CD1c-positive myeloid dendritic cell (primary cell): ENCODE measurements around the gene WDR43.
"Not testable (repeated sequence)": the region's sequence is repeated elsewhere in the genome, so short reads cannot be mapped to it uniquely, and the experiment has no call there.

Source experiments
- DNase-seq: peaks from one replicate; pipeline ENCODE4 v3.0.0-alpha.2; 2016; ENCODE audit errors: extremely low spot score

Gene WDR43

DNA sequence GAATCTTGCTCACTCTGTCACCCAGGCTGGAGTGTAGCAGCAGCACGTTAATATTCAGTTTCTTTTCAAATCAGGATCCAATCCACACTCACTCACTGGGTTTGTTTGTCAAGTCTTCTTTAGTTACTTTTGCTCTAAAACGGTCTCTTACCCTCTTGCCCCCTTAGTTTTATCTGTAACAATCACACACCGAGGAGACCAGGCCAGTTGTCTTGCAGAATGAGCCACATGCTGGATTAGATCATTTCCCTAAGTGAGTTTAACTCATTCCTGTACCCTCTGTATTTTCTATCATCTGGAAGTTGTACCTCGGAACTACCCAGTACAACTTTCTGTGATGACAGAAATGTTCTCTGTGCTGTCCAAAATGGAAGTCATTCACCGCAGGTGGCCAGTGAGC, 65.9 kb downstream of the WDR43 start:
- DNase-seq, result no peak

- no peak for DNase-seq
Measured at GRCh38 chr2:28962505-28962904, 68.0 kb downstream of the WDR43 start.

GRCh38 chr2:28970464-28971160, 76.1 kb downstream of the WDR43 start:
- no peak for DNase-seq

DNA sequence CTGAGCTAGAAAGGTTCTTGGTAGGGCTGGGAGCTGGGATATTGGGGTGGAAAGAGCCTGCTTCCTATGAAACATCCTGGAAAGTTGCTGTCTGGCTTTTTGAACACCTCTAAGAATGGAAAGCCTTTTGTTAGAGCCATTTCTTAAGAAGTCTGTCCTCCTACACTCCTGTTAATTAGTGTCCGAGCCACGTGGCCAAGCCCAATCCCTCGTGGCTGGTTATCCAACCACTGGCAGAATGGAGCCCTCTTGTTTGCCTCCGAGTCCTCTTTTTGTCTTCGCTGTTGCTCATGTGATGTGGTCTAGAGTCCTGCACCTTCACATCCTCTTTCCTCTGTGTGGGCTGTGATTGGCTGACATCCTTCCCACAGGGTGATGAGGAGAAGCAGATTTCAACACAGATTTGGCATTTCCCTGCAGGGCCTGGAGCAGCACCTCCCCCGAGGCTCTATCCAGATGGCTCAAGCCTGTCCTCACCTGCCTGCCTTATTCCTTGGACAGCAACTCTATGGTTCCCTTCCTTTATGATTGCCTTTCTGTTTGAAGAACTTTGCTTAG, 78.4 kb downstream of the WDR43 start:
- DNase-seq, result peak; percentile 84

- DNase-seq, result no peak
Measured at GRCh38 chr2:28974252-28974651, 79.8 kb downstream of the WDR43 start.

- DNase-seq, result no peak
Measured at GRCh38 chr2:28975671-28976070, 81.2 kb downstream of the WDR43 start.

- DNase-seq, result no peak
Measured at GRCh38 chr2:28976584-28976983, 82.1 kb downstream of the WDR43 start.

DNA sequence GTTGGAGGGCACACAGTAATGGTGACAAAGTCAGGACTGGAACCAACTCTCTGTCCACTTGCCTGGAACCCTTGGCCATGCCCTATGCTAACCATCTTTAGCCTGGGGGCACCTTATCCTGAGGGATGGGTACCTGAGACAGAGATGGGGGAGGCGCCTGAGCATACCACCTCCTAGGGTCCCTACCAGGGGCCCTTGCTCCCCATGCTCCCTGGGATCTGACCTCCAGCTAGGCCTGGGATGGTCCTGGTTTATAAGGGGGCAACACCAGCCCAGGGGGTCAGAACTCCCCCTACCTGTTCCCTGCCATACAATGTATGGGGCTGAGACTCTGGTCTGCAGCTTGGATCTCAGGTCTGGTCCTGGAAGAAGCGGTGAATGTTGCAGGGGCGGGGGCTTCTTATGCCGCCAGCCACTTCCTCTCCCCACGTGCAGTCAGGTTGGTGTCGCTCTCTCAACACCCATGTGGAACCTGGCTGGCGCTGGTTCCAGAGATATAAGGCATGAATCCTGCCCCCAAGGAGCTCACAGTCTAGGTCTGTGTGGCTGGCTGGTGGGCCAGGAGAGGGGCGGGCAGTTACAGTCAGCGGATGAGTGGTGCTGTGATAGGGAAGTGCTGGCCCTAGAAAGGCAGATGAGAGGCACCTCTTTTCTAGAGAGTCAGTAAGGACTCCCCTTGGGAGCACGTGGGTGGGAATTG, 82.9 kb downstream of the WDR43 start:
- no peak for DNase-seq

- DNase-seq, result not testable (repeated sequence)
Measured at GRCh38 chr2:28978001-28978400, 83.5 kb downstream of the WDR43 start.

DNA sequence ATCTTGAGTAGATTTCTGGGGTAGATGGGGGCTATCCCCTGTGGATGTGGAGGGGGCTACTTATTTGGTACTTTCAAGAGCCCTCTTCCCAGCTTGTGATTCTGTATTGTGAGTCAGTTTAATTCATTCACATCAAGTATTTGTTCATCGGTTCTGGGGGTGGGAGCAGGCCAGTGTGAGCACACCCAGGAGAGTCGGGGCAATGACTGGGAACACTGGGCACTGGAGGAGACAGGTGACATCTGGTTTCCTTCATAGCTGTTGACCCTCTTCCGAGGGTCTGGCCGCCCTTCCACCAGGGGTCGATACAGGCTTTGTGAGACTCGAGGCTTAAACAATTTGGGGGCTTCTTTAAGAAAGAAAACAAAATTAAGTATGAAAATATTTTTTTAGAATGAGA, 84.1 kb downstream of the WDR43 start:
- no peak for DNase-seq

DNA sequence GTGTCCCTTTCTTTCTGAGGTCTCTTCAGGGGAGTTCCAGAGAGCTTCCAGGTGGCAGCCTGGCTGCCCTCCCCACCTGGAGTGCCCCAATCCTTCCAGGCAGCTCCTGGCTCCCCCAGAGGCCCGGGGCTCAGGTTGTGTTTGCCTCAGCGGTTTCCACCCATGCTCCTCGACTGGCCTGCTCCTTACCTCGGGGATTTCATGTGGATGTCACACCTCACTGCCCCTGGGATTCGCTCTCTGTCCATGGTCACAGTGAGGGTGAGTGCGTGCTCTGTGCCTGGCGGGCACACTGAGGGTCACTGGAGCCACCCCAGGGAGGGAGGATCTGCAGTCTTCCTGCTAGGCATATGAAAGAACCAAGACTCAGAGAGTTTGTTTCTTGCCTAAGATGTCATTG, 84.6 kb downstream of the WDR43 start:
- DNase-seq, result no peak

DNA sequence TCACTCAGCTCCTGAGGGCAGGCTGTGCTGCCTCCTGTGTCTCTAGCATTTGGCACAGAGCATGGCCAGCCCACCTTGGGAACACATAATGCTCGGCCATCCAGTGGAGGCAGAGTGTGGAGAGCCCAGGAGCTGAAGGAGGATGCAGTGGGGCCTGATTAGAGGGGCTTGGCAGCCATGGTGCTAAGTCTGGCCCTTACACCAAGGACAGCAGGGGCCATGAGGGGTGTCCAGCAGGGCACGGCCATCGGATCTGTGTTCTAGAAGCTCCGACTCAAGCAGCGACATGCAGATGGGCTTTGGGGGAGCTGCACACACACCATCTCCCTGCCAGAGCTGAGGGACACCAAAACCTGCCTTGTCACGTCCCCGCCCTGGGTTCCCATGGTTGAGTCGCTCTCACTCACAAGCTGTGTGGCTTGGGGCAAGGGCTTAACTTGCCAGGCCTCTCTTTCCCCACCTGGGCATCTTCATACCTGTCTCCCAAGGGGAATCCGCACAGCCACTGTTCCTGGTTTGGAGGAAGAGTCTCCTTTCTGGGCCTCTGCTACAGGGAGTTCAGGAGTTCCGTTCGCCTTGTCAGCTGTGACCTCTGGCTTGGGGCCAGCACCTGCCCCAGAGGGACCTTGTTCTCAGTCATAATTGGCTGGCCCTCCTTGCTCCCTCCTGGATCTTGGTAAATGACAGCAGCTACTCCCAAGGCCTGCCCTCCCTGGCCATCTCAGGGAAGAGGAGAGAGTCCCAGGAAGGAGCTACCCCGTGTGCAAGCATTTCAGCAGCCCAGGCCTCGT, 85.3 kb downstream of the WDR43 start:
- no peak for DNase-seq

DNA sequence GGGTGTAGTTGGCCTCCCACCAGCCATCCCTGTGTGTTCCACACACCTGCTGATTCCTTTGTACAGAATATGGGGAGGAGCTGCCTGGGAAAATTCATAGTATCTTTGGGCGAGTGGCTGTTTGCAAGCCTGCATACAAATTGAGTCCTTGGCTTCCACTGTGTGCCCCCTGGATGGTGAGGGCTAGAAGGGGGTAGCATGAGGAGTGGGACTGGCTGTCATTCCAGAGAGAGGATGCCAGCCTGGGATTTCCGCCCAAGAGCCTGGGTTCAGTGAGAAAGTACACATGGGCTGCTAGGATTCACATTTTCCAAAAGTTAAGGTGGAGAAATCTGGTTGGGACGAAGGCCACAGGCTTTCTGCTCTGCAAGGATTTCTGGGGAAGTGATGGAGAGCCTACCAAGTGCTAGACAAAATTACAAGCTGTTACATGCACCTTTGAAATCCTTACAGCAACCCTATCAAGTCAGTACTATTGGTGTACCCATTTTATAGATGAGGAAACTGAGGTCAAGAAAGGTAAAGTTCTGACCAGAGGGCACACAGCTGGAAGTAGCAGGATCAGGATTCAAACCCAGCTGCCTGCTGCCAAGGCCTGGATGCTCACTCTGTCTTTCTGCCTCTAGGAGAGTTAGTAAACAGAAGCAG, 86.0 kb downstream of the WDR43 start:
- DNase-seq, result no peak

GRCh38 chr2:28981016-28981441, 86.6 kb downstream of the WDR43 start, which contains the start of gene TOGARAM2:
TSS of gene TOGARAM2 (plus strand) at chr2:28981298. CDS start at chr2:28994835, 13,537 bp downstream.
- DNase-seq, result no peak

GRCh38 chr2:28981620-28982376, 87.3 kb downstream of the WDR43 start:
- no peak for DNase-seq

- no peak for DNase-seq
Measured at GRCh38 chr2:28982381-28982950, 88.0 kb downstream of the WDR43 start.

GRCh38 chr2:28986429-28986828, 92.0 kb downstream of the WDR43 start:
- no peak for DNase-seq

GRCh38 chr2:28989973-28990372, 95.5 kb downstream of the WDR43 start:
- no peak for DNase-seq

GRCh38 chr2:28990445-28990844, 96.0 kb downstream of the WDR43 start:
- DNase-seq, result no peak

GRCh38 chr2:28991021-28991420, 96.6 kb downstream of the WDR43 start:
- no peak for DNase-seq

DNA sequence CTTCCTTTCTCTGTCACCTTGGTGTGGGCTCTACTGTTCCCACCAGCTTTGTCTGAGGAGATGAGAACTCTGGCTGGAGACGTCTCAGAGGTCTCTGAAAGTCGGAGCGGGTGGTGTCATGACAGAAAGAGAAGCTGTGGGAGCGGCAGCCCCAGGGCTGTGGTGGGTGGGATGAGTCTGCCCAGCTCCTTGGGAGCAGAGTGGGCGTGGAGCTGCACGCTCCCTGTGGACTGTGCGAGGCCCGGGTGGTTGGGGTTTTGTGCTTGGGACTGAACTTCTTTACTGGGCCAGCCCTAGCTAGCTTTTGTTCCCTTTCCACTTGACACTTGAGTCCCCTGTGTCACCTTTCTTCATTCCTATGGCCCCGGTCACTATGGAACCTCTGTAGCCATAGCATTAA, 97.0 kb downstream of the WDR43 start:
- peak; percentile 54 for DNase-seq
